ENCODE measurements around the gene HEG1.

Gene HEG1

DNA sequence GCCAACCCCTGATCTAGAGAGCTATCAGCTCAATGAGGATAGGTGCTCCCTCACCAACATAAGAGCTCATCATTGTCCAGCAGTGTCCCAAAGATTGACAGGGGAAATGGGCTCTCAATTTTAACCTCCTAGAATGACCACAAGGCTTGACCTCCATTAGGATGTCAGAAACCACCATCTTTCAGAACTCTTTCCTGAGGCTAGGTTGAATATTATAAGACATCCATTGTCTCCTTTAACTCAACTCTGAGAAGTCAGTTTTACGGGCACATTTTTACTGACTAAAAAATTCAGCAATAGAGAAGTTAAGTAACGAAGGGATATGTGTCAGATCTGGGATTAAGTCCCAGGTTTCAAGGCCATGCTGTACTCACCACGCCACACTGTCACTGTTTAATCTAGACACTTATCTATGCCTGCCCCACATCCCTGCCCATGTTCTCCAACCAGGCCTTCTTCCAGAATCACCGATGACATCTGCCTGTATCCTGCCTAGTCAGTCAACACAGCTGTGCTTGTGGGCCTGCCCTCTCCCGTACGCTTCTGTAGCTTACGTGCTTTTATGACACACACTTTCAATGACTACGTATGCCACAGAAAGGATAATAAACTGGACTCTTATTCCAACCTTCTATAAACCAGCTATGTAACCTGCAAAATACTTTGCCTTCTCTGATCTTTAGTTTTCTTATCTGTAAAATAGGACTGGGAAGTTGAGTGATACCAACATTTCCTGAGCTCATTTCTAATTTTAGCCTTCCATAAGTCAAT lies 104.1 kb downstream of the HEG1 start:
- DNase-seq (ENCODE audit: low read depth): no peak

DNA sequence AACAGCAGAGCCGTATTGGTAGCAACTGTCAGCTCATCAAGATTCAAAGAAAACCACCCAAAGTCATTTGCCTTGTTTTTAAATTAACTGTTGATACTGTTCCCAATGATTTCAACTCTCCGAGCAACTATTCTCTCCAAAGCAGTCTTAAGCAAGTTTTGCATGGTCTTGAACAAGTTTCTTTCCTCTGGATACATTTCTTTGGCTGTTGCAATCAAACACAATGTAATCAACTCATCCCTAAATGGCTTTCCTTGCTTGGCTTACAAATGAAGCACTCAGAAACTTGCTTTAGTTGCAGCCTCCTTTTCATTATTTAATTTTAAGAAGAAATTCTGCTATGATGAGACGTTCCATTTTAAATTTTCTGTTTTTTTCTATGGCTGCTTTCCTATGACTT lies 105.8 kb downstream of the HEG1 start:
- DNase-seq (ENCODE audit: low read depth): no peak

DNA sequence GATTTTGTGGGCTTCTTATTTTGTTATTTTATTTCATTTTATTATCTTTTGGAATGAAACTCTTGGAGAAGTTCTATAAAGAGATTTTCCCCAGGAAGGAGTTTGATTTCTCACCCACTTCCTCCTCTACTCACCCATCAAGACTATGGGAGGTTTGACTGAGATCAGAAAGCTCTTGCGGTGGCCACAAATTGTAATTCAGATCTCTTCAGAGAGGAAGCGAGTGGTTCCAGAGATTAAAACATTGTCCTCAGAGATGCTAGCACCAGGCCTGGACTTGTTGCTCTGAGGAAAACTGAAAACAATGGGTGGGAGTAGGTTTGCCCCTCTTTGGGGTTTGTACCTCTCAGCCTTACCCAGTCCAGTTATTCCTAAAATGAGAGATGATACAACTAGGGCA lies 113.2 kb downstream of the HEG1 start:
- DNase-seq (ENCODE audit: low read depth): no peak

DNA sequence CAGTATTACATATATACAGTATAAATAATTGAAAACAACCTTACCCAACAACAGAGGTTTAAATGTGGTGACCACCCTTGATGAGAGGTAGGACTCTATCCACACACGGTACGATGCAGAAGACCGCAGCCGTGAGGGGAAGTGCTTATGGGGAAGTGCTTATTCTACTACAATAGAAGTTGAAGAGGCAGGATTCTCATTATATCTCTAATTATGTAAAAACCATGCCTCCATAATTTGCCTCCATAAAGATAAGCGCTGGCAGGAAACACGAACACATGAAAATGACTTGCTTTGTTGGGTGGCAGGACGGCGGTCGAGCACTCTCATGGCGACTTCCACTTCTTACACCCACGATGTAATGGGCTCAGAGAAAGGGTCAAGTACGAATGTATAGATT lies 114.0 kb downstream of the HEG1 start:
- DNase-seq (ENCODE audit: low read depth): no peak

DNA sequence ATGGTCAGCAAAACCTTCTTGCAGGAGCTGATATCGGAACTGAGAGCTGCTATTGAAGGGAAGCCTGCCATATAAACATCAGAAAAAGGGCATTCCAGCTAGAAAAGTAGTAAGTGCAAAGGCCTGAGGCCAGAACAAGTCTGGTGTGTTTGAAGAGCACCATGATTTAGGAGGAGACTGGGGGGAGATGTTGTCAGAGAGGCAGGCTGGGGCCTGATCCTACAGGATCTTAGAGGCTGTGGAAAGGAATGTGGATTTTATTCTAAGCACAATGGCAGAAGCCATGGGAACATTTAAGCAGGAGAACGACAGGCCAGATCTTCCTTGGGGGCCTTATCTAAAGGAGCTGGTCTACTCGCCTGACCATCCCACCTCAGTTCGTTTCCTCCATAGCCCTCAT lies 116.1 kb downstream of the HEG1 start:
- DNase-seq (ENCODE audit: low read depth): no peak

DNA sequence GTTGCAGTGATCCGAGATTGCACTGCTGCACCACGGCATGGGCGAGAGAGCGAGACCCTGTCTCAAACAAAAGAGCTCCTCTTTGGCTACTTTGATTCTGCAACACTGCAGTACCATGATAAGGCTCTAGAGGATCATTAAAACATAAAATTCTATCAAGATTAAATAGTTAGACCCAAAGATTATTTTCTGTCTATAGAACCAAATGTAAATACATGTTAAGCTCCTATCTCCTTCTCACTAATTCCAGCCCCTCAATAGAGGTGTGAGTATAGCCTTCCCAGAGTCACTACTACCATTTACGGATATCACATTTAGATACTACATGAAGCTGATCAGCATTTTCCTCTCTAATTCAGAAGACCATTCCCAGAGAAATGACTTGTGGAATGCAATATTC lies 116.9 kb downstream of the HEG1 start:
- no peak for DNase-seq (ENCODE audit: low read depth)

DNA sequence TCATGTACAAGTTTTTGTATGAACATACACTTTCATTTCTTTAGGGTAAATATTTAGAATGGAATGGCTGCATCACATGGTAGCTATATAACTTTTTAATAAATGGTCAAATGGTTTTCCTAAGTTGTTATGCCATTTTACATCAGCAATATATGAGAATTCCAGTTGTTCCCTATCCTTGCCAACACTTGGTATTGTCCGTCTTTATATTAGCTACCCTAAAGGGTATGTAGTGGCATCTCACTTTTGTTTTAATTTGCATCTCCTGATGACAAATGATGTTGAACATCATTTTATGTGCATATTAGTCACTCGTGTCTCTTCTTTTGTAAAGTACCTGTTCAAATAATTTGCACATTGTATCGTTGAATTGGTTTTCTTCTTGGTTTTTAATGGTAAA lies 118.7 kb downstream of the HEG1 start:
- no peak for DNase-seq (ENCODE audit: low read depth)

DNA sequence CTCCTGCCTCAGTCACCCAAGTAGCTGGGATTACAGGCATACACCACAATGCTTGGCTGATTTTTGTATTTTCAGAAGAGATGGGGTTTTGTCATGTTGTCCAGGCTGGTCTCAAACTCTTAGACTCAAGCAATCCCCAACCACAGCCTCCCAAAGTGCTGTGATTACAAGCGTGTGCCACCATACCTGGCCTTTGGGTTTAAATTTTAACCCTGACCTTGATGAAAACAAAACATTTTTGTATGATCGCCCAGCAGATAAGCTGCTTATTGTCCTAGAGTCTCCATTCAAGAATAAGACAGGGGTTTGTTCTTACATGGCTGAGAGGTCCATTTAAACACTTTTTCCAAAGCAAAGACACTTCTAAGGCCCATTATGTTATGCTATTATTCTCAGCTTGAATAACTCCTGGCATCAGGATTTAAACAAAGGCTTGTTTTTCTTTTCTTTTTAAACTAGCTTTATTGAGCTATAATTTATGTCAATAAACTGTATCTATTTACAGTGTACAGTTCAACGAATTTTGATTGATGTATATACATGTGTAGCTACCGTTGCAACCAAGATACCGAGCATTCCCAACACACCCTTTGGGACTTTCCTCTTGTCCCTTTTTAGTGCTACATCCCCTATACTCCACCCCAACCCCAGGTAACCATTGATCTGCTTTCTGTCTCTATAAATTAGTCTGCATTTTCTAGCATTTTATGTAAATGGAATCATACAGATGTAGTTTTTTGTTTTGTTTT lies 119.8 kb downstream of the HEG1 start:
- DNase-seq (ENCODE audit: low read depth): no peak

DNA sequence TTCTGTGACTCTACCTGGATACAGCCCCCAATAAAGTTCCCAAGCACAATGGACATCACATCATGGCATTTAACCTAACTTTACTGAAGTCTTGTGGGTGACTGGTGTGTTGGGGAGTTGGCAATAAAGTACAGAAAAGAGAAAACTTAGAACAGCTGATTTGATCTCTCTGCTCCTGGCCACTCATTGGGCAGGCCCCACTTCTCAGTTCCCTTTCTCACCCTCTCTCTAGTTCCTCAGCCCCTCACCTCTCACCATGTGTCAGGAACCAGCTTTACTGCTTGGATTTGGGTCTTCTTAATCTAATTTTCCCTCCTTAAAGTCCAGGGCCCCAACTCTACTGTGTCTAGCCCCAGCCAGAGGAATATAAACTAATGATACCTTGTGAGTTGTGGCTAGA lies 120.5 kb downstream of the HEG1 start:
- DNase-seq (ENCODE audit: low read depth): no peak

DNA sequence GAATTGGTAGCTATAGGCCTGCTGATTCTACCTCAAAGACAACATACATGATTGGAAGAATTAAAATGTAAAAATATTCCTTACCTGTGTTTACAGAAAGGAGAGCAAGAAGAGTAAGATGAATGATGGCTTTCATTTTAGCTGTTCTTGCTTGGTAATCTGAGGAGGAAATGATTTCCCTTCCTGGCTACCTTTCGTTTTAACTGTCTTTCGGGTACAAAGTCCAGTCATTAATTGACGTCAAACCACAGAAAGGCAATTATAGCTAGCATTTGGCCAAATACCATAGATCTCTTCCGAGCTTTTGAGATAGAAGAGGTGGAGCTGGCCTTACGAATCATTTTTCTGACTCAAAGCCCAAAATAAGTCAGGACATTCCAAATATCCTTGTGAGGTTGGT lies 121.2 kb downstream of the HEG1 start, which contains the start of gene MUC13:
Gene MUC13 (minus strand): TSS at position 175 of the 400 bp plus-strand sequence. CDS start 39 bp downstream, at position 136.
- DNase-seq (ENCODE audit: low read depth): no peak

DNA sequence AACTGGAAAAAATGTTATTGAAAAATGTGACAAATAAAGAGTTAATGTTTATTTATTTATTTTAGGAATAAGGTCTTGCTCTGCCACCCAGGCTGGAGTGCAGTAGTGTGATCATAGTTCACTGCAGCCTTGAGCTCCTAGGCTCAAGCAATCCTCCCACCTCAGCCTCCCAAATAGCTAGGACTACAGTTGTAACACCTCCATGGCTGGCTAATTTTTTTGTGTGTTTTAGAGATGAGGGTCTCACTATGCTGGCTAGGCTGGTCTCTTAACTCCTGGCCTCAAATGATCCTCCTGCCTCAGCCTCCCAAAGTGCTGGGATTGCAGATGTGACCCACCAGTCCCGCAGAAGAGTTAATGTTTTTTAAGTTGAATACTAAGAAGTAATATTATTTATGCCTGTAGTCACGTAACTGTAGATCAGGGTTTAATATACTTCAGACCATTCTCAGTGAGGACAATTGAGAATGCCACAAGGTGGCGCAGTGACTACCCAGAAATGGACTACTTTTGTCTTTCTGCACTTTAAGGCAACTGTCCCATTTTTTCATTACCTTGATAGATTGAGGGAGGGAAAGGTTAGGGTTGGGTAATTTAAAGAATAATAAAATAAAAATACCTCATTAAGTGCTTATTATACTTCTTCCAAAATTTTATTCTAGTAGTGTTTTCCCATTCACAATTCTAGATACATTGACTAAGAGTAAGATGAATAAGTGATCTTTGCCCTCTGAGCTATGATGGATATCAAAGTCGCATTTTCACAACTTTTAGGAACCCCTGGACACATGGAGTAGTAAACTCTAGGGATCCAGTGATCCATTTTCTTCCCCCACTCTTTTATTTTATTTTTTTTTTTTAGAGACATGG lies 127.2 kb downstream of the HEG1 start:
- peak; percentile 10 for DNase-seq (ENCODE audit: low read depth)

DNA sequence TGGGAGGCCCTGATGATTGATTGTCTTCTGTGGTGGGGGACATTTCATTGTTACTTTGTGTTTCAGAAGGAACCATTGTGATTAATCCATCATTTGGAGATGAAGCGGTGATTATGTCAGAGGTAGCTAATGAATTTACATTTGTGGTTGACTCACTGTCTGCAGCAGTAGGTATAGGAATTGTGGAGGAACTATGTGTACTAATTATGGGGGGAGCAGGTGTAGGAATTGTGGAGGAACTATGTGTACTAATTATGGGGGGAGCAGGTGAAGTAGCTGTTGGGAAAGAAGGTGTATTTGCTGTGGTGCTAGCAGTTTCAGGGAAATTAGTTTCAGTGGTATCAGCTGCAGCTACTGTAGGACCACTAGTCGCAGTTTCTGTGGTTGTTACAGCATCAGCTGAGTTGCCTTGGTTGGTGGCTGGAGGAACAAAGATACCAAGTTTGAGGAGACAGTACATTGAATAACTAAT lies 128.2 kb downstream of the HEG1 start:
- DNase-seq (ENCODE audit: low read depth): no peak

DNA sequence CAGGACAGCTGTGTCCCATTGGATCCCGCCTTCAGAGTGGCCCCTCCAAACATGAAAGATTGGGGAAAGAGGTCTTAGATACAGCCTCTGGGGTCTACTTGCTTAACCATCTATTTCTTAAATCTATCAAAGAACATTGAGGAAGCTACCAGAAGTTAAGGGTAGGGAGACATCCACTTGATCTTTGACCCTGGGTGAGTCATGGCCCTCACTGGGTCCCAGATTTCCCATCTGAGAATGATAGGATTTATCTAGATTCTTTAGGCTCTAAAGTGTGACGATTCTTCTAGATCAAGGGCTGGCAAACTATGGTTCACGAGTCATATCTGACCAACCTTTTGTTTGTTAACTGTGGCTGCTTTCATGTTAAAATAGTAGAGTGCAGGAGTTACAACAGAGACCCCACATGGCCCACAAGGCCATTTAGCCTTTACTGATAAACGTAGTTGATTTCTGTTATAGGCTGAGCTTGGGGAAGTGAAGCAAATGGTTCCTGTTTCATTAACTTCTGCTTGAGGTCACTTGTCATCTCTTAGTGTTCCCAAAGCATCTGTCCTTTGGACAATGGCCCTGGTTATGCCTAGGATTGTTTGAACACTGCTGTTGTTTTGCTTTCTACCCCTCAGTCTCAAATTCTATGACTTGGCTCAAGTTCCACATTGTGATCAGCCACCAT lies 129.2 kb downstream of the HEG1 start:
- DNase-seq (ENCODE audit: low read depth): no peak

DNA sequence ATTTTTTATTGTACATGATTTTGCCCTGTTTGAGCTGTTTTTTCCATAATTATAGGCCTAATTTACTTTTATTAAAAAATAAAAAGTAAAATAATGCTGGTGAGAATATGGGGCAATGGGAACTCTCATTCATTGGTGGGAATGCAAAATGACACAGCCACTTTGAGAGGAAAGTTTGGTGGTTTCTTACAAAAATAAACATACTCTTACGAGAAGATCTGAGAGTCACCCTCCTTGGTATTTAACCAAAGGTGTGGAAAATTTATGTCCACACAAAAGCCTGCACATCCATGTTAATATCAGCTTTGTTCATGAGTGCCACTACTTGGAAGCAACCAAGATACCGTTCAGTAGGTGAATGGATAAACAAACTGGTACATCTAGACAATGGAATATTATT lies 131.1 kb downstream of the HEG1 start:
- no peak for DNase-seq (ENCODE audit: low read depth)

DNA sequence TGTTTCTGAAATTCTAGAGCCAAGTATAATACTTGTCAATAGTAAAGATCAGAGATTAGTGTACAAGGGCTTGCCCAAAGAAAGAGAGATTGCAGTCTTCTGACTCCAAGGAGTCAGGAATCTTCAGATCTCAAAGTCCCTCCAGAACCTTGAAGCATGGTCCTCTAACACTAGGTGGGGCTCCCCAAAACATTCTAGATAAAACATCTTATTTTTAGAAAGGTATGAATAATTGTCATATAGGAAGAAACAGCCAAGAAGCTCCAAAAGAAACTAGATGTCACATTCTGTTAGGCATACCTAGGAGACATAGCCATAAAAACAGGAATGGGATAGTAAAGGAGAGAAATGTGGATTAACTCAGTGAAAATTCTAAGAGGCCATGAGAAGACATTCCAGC lies 132.0 kb downstream of the HEG1 start:
- DNase-seq (ENCODE audit: low read depth): no peak

DNA sequence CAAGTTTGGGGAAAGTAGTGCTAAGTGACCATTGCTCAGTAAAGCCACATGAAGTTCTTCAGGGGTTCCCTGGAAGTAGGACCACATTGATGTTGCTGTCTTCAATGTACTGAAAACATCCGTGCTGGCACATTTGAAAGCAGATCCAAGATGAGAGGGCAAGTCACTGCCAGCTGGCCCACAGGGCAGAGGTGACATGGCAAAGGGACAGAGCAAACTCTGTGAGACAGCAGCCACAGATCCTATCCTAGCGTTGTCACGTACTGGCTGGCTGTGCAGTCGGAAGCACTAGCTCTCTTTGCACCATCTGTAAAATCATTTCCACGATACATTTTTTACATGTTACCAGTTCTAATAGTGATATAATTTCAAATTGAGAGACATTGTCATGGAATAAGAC lies 135.1 kb downstream of the HEG1 start:
- no peak for DNase-seq (ENCODE audit: low read depth)

DNA sequence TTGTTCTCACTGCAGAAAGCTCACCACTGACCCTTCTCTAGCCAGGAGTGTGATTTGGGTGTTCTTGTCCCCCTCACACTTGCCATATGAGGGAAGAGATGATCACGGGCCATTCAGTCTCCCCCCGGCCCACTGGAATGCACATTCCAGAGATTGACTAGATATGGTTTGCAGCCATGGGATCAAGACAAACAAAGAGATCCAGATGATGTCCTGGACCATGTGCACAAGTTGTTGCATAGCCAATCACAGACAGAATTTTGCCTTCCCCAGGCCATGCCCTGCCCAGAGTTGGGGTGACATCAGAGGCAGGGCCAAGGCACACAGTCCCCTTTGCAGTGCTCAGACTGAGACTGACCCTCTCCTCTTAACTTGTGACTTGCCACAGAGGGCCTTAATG lies 136.0 kb downstream of the HEG1 start:
- DNase-seq (ENCODE audit: low read depth): no peak

DNA sequence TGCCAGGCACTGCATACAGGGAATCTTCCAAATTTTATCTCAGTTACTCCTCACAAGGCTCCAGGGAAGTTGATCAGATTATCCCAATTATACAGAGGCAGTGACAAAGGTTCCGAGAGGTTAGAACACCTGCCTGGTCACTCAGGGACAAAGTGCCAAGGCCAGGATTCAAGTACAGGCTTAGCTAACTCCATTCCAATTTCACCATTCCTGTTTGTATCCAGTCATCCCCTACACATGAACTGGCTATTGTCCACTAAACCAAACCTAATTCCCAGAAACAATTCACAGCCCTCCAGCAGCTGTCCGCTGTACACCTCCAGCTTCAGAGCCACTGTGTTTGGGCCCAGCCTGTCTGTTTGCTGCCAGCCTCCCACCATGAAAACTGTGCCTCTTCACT lies 137.3 kb downstream of the HEG1 start:
- DNase-seq (ENCODE audit: low read depth): no peak

DNA sequence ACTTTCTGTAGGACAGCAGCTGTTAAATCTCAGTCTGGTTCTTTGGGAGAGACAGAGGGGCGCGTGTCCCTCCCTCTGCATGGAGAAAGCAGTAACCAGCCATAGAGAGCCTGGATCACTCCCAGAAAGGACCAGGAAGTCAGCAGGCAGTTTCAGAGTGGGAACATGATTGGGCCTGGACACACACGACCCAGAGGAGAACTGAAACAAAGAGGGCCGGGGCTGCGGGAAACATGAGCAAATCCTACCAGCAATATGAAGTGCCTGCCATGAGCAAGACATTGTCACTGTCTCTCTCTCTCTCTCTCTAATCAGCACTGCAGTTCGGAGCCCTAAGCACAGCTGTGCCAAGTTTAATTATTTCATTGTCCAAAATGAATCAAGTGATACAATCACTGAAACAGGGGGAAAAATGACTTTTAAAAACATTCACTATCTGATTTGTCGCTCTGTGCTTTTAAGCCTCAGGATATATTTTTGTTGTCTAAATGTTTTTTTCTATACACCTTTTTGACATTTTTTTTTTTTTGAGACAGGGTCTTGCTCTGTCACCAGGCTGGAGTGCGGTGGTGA lies 138.9 kb downstream of the HEG1 start:
- DNase-seq (ENCODE audit: low read depth): no peak
